ENCODE data around the gene DHX58.
A peak's percentile ranks its signal among the peaks of the same experiment; 100 is the strongest.

Gene DHX58

DNA sequence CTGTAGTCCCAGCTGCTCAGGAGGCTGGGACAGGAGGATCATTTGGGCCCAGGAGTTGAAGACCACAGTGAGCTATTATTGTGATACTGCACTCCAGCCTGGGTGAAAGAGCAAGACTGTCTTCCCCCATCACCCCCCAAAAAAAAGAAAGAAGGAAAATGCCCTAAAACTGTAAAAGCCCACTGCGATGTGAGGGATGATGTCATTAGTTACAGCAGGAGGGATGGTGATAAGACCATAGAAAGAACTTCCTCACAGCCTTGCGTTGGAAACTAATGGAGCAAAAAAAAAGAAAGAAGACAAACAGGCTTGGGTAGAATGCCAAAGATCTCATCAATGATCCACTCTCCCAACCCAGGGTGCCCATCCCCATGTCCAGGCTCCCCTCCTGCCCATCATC lies 33.0 kb downstream of the DHX58 start:
- no peak for DNase-seq

DNA sequence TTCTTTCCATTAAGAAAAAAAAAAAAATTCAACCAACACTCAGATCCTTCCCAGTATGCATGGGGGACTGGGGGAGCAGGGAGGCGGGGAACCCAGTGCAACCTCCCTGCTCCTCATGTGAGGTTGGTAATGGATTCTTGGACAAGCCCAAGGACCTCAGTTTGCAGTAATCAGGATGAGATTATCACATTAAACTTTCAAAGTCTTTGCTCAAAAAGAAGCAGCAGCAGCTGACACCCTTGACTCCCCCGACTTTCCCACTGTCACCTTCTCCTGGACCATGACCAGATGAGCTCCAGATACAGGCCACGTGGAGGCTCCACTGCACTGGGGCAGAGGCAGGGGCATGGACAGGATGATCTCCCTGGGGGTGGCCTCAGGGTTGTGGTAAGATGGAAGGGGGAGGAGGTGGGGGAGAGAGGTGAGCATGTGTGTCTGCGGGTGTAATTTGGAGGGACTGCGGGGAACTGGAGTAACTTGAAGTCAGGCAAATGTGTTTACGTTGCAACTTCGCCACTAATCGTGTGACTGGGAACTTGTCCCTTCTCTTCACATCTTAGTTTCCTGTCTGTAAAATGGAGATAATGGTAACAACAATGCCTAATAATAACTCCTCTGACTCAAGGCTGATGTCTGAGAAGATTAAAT lies 34.0 kb downstream of the DHX58 start:
- no peak for DNase-seq

DNA sequence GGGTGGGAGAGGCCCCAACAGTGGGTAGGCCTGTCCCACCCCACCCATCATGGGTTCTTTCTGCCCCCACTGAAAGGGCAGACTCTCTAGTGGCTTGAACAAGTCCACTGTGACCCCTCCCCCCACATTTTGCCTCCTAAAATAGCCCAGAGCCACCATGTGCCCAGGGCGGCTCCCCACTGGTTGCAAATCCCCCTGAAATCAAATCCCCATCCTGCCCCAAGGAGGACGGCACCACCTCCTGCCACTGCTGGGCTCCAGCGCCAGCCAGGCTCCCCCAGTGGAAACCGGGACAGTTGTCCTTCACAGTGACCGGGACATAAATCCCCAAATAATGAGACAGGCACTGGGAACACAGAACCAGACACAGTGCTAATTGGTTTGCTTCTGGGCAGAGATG lies 34.8 kb downstream of the DHX58 start:
- no peak for DNase-seq

DNA sequence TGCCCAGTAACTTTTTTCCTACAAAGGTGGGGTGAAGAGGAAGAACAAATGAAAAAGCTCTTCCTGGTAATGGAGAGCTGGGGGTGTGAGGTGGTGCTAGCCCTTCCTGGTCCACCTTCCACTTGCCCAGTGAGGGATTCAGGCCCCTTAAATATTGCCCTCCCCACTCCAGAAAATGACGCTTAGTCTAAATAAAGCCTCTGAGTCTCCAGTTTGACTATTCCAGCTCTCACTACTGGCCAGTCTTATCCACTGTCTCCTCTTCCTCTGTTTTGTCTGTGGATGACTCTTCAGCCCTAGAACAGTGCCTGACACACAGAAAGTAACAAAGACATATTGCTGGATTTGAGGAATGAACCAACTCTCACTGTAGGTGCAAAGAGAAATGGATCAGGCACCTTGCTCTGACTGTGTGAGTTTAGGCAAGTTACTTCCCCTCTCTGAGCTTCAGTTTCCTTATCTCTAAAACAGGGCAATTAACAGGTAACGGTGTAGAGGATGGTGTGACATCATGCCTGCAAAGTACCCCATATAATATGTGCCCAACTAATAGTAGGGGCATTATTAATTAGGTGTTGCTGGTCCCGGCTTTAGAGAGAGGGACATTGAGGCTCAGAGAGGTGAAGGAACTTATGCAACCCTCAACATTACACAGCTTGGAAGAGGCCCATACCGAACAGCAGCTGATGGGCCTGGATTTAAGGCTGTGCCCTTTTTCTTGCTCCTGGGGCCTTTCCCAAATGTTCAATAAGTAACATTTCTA lies 35.5 kb downstream of the DHX58 start:
- no peak for DNase-seq

DNA sequence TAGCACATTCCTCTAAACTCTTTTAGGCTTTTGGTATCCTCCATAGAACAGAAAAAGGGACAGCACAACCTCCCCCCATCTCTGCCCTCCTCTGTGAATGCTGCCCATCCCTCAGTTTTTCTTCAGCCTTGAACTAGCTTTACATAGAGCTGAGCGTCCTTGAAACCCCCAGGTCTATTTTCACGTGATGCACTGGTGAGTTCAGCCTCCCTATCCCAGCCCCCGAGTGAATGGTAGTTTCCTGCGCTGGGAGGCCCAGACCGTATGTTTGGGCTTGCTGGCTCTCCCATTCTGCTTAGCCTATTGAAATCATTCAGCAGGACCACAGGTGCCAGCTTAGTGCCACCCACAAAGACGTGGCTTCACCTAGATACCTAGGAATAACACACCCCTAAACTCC lies 36.7 kb downstream of the DHX58 start:
- DNase-seq = no peak

DNA sequence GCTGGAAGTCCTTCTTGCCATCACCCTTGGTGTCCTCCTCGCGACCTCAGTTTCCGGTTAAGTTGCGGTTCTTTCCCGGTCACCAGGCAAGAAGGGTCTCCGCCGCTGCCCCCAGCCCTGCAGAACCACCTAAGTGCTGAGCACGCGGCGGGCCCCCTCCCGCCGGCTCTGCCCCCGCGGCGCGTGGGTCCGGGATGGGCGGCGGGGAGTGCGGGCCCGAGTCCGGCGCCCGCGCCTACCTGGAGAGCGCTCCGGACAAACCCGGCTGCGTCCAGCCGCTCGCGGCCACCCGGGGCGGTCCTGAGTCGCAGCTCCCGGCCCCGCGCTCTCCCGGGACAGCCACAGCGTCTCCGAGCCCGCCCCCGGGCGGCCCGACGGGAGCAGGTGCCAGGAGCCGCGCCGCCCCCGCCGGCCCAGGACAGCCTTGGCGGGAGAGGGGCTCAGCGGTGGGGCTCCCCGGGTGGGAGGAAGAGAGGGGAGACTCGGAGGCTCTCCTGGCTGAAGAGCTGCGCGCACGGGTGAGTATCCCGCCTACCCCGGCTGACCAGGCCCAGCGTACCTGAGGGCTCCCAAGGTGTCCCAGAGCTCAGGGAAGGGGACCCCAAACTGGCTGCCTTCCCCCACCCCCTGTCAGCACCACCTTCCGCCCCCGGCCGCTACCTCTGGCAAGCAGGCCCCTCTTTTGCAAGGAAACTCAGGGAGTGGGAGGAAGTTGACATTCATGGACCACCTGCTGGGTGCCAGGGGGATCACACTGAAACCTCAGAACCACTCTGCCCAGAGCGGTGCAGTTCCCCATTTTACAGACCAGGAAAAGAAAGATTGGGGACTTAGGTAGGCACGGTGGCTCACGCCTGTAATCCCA lies 40.0 kb downstream of the DHX58 start:
- no peak for DNase-seq

DNA sequence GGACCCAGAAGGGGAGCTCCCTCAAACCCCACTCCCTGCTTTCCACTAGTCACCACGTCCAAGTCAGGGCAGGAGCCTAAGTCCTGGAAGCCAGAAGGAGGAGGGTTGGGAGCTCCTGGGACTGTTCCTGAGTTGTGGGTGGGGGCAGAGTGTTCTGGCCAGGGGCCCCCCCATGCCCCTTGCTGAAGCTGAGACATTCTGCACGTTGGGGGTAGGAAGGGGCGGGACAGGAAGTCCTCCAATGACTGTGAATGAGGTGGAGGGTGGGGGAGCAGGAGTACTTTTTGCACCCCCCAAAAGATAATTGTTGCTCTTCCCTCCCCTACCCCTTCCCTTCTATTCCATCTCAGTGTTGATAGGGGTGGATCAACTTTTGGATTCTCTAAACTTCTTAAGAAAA lies 40.7 kb downstream of the DHX58 start:
- DNase-seq = no peak

DNA sequence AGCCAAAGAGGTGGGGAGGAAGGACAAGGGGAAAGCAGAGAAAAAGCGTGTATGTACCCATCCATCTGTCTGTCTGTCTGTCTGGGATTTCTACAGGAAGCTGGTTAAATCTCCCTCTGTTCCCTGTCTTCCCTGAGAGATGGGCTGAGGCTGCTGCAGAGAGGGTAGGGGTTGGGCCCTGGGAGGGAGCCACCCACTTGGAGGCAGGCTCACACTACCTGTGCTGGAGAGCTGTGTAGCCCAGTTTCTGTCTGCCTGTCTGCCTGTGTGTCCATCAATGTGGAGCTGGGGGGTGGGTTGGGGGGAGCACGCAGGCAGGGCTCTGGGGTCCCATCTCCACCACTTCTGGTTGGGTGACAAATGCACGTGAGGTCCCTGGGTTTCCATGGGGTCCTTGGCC lies 43.5 kb downstream of the DHX58 start:
- DNase-seq = no peak

DNA sequence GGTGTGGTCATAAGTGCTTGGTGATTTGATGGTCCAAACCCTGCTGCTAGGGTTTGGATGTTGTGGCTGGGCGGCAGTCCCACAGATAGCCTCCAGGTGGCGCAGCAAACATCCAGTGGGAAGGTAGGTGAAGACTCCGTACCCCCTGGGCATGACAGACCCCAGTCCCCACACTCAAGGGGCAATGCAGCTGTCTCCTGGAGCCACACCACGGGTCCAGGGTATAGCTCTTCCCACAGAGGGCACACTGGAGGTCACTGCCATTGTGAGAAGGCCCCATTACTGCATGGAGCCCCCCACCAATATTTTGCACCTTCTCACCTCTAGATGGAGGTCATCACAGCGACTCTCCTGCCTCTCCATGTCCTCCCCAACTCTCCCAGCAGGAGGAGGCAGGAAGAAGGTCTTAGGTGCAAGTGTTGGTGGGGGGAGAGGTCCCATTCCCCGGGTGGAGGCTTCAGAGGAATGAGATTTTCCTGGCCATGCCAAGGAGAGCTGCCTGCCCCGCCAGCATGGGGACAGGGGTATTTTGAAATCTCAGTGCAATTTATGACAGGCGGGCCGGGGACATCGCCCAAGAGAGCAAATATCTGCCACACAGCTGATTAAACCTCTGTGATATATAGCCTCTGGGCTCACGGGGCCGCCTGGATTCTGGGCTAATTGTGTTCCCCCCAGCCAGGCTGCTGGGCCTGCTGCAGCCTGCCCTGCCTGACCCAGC lies 45.0 kb downstream of the DHX58 start:
- peak; percentile 50 for DNase-seq

DNA sequence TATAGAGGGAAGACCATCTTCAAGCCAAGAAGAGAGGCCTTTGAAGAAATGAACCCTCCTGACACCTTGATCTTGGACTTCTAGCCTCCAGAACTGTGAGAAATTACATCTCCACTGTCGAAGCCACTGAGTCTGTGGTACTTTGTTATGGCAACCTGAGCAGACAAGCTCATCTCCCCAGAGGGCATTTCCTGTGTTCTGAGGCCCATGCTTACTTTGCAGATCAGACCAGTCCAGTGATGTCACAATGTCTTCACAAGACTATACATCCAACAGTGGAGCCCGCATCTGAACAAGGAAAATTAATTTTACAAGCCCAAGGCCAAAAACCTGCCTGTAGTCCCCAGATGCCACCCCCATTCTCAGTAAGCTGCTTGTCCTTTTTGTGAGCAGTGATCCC lies 47.3 kb downstream of the DHX58 start:
- no peak for DNase-seq

DNA sequence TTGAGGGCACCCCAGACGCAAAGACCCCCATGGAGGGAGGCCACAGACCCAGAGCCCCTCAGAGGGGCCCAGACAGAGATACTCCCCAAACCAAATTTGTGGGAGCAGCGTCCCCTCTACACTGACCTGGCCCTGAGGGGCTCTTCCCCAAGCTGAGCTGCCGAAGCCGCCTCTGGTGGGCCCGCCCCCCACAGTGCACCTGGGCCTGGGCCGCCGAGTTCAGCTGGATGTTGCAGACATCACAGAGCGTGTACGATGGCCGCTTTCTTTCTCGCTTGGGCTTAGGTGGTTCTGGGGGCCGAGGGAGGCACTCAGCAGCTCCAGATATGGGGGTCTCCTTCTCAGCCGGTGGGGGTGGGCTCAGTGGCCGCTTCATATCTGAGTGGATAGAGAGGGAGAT lies 49.8 kb downstream of the DHX58 start:
- no peak for DNase-seq

DNA sequence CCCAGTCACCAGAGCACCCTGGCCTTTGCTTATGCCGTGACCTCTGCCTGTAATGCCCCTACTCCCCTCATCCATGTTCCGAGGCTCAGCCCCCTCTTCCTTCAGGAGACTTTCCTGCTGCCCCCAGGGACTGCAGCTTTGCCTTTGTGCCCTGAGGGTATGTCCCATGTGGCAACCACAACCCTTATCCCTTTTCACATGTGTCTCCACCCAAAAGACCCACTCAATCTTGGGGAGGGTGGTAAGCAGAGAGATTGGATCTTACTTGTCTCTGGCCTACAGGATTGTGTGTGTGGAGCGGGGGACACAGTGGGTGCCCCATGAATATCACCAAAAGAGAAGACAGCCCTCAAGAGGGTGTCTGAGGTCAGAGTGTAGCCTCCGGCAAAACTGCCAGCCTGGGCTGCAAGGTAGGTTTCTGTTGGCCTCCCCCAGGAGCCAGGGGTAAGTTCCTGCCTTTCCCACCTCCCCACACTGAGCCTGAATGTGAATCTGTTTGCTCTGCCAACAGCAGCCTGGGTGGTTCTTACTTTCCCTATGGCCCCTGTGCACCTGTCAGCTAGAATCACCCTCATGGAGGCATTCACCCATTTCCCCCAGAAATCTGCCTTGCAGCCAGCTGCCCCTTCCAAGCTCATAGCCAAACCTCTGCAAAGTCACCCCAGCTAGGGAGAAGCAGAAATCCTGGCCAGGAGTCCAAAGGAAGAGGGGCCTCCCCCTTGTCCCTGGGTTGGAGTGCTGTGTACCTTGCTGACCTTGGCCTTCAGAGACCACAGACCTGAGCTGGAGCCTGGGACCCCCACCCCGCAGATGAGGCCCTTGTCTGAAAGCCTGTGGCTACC lies 50.6 kb downstream of the DHX58 start:
- no peak for DNase-seq

DNA sequence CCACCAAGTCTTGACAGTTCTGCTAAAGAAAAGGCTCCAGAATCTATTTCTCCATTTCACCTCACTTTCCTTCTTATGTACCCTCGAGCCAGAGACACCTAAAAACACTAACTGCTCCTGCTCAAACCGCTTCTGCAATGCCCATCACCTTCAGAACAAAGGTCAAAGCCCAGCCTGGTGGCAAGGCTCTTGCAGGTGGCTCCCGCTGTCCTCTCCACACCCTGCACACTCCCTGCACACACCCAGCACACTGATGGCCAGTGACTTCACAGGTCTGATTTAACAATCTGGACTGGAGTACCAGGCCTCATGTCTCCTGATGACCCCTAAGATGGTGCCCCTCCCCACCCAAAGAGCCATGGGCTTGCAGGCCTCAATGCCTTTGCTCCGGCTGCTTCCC lies 52.3 kb downstream of the DHX58 start:
- no peak for DNase-seq

DNA sequence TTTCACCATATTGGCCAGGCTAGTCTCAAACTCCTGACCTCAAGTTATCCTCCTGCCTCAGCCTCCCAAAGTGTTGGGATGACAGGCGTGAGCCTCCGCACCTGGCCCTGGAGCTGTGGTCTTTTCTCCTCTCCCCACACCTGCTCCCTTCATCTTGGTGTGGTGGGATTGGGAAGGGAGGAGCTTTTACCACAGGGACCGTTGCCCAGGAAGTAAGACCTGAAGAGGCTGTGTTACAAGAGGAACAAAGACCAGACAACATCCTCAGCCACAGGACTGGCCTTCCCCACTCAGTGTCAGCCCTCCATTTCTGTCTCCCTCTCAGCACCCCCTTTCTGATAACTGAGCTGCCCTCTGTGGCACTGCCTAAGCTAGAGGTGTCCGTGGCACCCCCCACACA lies 52.7 kb downstream of the DHX58 start:
- no peak for DNase-seq

DNA sequence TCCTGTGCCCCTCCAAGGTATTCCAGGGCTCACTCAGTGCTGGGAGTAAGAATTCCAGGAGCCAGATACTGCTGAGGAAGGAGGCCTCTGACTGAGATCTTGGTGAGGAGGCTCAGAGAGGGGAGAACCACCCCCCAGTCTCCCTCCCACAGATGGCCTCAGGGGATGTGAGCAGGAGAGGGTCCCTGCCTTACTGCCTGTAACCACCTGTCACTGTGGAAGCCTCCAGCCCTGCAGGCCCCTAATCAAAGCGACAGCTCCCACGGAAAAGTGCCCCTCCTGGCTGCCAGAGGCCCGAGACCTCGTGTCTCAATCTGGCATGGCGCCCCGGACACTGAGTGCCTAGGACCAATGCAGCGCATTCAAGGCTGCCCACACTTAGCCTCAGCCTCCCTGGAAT lies 54.5 kb downstream of the DHX58 start:
- DNase-seq = no peak

DNA sequence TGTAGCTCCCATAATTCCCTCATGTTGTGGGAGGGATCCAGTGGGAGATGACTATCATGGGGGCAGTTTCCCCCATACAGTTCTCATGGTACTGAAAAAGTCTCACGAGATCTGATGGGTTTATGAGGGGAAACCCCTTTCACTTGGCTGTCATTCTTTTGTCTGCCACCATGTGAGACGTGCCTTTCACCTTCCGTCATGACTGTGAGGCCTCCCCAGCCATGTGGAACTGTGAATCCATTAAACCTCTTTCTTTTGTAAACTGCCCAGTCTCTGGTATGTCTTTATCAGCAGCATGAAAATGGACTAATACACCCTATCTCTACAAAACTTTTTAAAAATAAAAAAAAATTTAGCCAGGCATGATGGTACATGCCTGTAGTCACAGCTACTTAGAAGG lies 55.9 kb downstream of the DHX58 start:
- DNase-seq = no peak

DNA sequence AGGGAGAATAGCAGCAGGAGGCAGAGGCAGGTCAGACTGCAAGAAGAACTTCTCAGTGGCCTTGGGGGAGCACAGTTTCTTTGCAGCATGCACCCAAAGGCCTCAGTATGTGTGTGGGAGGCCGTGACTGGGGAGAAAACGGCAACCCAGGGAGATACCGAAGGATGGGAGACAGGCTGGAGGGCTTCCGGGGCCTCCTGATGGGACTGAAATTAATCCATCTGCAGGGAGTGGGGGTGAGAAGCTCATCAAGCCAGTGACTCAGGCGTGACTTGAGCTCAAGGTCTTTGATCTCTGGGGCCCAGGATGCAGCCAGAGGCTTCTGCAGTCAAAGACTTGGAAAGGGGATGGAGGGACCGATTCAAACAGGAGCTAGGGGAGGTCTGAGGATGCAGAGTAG lies 57.0 kb downstream of the DHX58 start:
- no peak for DNase-seq

DNA sequence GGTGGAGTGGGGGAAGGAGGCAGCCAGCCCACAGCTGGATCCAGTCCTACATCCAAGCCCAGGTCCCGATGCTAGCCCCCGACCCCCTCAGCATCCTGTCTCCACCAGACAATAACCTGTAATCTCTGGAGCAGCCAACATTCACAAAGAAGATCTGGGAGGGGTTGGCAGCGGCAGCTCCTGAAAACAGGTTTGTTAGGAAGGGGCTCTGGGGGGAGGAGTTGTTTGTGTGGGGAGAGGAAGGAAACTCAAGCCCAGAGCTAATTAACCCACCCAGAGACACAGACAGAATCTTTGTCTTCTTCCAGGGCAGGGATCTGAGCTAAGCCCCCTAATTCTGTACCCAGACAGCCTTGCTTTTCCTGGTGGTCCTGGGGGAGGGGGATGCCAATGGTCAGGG lies 57.5 kb downstream of the DHX58 start:
- no peak for DNase-seq

DNA sequence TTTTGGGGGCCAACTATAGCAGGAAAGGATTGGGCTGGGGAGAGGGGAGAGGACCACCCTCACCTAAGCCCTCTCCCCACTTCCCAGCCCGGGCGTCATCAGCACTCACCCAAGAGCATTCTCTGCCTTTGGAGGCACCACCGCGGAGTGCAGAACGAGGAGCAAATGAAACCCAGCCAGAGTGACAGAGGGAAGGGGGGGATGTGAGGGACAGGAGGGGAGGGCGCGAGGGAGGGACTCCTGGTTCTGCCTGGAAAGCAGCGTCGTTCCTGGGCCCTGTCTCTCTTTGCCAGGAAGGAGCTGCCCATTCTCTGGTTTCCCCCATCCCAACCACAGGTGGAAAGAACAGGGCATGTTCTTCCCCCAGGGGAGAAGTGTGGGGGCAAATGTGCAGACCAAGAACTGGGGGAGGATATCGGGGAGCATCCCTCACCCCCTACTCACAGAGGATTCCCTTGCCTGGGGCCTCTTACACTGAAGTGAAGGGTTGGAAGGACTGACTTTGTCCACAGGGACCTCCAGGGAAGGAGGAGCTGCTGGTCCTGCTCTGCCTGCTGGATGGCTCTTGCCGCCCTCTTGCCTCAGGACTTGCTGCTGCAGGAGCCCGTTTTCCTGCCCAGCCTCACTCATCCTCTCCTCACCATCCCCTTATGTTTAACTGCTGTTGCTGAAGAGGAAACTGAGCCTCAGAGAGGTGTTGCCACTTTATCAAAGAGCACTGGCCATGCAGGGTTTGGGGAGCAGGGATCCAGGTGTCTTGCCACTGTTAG lies 58.6 kb downstream of the DHX58 start:
- DNase-seq = no peak

DNA sequence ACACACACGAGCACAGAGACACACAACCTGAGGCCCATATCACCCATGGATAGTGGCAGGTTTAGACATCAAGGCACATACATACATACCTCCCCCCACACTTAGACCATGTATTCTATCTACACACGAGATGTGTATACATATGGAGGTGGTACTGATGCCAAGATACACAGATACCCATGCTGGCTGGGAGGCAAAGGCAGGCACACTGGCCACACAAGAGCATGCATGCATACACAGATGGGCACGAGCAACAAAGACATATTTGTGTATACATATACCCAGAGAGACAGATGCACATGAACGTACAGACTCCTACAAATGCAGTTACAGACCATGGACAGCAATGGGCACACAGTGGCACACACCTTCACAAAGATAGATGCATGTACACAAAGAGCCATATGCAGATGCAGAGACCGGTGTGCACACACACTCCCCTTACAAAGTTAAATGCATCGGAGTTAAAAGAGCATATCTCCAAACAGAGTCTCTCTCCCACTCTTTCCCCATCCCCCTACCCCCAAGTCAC lies 60.1 kb downstream of the DHX58 start:
- no peak for DNase-seq

DNA sequence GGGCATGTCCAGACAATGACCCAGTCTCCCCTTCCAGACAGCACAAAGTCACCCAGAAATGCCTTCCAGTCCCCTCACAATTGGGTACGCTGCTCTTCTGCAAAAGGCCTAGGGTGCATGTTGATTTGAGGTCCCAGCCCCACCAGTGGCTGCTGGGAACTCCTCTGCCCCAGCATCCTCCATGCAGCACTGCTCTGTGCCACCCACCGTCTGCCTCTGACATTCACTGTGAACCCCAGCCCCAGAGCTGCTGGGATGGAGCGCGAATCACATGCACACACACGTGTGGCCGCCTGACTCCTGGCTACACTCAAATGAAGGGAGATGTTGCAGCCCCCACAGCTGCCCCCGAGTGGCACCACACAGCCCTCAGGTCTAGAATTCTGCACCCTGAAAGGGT lies 60.9 kb downstream of the DHX58 start:
- DNase-seq = no peak
